Testis (tissue), 2 donors: ENCODE measurements around the gene ANTXR1.

Experiments
- POLR2A ChIP-seq: fragments of 450-650 bp; IDR thresholded peaks from one replicate; pipeline ENCODE4 v1.6.1; 2017; ENCODE audit warnings: antibody characterized with exemption, mild to moderate bottlenecking, moderate library complexity
- TF ChIP-seq, protein P1 (sequence below), 3 experiments: fragments of 450-650 bp in 2 of 3; fragments of 200-600 bp in 1 of 3; sonication (generic) in 1 of 3; IDR thresholded peaks; one replicate each; pipeline ENCODE4 v1.5.1; 2016 to 2019; ENCODE audit warnings: antibody characterized with exemption in 3 of 3, mild to moderate bottlenecking in 2 of 3, moderate library complexity in 1 of 3

DNA sequence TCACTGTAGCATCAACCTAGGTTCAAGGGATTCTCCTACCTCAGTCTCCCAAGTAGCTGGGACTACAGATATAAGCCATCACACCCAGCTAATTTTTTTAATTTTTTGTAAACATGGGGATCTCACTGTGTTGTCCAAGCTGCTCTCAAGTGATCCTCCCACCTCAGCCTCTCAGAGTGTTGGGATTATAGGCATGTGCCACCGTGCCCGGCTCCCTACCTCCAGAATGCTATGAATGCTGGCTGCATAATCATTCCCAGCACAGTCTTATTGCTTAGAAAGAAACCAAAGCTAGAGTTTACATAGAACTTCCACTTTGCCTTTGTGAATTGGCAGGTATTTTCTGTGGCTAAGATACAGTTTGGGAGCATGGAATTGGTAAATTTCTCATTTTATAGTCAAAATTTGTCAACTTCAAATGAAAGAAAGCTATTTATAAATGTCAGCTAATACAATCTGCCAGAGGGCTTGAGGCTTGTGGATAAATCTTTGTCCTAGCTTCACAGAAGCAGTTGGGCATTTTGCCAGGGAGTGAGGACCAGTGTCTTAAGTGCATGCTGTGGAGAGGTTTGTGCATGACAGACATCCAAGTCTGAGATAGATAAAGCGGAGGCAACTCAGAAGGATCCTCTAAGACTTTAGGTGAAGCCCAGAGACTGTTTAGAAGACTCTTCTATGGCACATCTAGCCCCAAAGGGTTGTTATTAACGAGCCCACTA, 175.4 kb downstream of the ANTXR1 start:
- TF ChIP-seq, protein P1, sequence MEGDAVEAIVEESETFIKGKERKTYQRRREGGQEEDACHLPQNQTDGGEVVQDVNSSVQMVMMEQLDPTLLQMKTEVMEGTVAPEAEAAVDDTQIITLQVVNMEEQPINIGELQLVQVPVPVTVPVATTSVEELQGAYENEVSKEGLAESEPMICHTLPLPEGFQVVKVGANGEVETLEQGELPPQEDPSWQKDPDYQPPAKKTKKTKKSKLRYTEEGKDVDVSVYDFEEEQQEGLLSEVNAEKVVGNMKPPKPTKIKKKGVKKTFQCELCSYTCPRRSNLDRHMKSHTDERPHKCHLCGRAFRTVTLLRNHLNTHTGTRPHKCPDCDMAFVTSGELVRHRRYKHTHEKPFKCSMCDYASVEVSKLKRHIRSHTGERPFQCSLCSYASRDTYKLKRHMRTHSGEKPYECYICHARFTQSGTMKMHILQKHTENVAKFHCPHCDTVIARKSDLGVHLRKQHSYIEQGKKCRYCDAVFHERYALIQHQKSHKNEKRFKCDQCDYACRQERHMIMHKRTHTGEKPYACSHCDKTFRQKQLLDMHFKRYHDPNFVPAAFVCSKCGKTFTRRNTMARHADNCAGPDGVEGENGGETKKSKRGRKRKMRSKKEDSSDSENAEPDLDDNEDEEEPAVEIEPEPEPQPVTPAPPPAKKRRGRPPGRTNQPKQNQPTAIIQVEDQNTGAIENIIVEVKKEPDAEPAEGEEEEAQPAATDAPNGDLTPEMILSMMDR (IDR thresholded peaks at IDR 0.05): no peak
- no peak for TF ChIP-seq POLR2A
